Fibroblast of skin of abdomen (primary cell): ENCODE measurements around the gene EPHA5.

Experiments used
- DNase-seq: peaks from one replicate; pipeline ENCODE4 v3.0.0-alpha.2; 2013

EPHA5 gene

DNA sequence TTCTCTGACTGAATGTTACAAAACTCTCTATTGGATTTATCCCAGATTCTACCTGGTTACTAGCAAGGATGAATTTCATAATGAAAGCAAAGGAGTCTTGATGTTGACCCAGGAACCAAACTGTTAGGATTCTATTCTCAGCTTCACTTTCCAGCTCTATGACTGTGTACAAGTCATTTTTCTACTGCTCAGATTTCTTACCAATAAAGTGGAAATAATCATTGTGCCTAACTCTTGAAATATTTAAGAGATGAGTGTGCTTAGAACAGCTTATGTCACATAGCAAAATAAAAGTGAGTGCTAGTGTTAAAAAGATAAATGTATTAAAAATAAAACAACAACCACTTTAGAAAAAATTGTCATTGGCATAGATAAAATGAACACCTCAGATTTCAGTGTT is 45.6 kb downstream of the EPHA5 start:
- peak; percentile 9 for DNase-seq

DNA sequence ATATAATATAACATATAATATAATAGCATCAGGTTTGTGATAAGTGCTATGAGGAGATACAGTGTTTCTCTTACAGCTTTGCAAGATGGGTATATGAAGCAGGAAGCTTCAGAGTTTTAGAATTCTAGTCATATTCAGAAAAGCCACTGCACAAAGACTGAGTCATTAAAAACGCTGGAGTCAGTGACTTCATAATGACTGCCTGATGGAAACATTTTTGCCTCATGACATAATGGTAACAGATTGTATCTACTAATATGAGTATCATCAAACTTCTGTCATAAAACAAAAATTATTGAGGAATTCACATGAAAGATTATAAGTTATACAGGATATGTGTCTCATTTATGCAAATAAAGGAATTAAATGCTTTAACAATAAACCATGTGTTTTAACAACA is 46.8 kb downstream of the EPHA5 start:
- DNase-seq: peak; percentile 79

DNA sequence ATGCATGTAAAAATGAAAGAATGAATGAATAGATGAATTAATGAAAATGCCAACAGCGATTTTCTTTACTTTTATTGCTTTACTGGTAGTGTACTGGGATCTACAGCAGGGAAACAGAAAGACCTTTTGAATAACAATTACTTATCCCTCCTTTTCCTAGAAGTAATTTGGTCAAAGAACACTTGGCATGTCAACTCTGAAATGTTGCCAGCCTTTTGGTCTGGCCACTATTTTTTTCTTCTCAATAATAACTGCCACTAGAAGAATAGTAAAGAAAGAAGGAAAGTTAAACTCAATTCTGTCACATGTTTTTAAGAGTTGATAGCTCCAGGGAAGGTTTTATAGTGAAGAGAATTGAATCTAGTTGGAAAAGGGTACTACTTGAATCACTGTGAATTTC is 52.9 kb downstream of the EPHA5 start:
- no peak for DNase-seq

DNA sequence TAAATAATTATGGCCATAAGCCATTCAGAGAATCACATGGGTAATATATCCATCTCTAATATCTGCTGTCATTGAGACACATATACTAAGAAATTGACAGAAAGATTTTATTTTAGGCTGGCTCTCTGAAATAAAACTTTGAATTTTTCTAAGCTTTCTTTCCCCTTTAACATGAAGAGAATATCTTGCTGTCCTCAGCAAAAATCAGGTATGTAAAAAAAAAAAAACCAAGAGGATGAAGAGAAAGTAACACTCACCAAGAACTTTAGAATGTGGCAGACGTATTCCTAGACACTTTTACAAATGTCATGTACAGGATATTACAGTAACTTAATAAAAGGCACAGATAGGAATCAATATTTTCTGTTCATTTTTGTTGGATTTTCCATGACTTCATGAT is 65.8 kb downstream of the EPHA5 start:
- no peak for DNase-seq

DNA sequence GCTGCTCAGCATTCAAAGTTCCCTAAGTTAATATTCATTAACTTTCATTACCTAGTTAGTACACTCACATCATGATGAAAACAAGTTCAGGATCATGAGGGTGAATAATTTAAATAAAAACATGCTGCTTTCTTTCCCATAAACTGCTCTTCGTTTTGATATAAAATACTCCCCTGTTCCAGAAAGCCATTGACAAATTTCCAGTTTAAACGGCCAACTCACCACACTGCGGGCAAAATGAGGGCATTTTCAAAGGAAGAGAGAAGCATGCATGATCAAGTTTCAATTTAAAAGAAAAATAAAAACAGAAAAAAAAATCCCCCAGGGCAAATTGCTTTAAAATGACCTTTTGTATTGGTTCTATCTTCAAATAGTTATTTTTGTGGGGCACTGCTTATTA is 69.6 kb downstream of the EPHA5 start:
- DNase-seq: no peak

DNA sequence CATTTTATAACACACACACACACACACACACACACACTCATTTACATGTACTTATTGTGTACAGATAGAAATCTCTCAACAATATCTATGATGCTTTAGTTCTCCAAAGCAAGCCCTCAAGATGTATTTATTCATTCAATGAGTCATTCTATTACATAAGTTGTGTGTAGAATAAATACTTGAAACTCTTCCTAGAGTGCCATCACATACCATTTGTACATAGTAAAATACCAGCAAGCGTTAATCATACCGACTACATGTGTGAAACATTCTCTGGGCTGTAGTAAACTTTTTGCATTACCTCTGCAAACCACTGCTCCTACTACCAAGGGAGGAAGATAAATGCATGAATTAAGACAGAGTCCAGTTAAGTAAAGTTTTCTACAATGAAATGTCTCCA is 70.9 kb downstream of the EPHA5 start:
- peak; percentile 76 for DNase-seq

DNA sequence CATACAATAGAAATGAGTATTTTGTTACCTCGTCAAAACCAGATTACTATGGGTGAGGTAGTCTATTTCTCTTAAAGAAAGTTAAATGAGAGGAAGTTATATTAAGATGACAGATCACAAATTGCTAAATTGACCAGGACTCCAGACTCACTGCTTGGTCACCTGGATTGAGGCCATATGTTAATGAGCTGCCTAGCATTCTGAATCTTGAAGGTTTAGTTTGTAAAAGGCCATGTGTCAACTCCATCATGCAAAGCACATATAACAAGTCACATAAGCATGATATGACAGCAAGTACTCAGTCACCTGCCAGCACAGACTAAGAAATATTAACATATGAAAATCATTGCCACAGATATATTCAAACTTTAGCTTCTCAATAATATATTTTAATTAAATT is 72.6 kb downstream of the EPHA5 start:
- no peak for DNase-seq

DNA sequence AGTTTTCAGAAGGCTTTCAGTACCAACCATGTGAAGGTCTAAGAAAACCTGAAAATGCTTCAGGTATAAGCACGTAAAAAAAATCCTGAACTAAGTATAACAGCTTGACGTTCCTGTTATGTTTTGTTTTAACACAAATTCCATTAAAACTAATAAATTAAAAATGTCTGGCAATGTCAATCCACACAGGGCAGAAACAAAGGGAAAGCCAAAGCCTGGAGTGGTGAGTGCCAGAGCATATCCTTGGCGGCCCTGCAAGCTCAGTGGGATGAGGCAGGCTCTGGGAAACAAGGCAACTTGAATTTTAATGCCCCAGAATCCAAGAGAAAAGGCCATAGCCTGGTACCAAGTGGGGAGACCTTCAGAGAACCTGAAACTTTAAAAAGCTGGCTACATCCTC is 78.2 kb downstream of the EPHA5 start:
- no peak for DNase-seq

DNA sequence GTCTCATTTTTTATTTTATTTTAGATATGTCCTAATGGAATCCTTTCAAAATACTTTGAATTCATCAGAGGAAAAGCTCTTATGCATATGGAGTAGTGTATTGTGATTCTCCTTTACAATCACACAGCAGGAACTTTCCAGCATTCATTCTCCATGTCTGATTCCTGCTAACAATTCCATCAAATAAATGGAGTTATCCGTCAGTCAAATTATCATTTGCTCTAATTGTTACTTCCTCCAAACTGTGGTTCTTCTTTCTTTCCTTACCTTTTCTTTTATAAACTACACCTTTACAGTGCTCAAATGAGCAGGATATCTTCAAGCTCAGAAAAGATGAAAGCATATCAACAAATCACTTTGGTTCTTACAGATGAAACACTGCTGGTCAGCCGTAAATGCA is 80.4 kb downstream of the EPHA5 start:
- no peak for DNase-seq

DNA sequence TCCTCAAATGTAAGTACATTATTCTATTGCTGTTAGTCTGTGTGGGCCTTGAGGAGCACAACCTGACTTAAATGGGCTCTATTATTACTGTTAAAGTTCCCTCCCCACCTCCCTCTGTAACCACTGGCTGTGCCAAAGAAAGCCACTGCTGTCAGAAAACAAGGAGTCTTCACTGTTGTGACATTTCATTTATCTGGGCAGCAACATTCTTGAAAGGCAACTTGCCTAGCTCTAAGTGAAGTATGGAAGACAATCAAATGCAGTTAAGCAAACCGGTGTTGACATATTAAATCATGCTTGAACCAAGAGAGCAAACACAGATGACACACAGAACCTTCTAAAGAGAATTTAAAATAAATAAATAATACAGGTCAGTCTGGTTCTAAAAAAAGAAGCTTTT is 81.0 kb downstream of the EPHA5 start:
- no peak for DNase-seq

DNA sequence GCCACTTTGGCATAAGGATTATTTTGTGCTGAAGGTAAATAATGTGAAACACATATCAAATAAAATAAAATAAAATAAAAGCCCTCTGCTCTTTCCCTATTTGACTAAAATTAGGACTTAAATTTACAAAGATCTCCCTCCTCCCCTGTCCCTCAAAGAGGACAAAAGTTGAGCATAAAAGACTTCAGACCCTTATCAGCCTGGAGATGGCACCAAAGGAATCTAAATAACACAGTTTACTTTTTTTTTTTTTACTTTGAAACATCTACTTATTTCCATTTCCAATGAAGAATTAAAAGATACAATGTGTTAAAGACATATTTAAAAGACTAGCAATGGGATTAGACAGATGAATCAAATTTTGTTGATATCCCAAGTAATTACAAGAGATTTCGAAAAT is 89.7 kb downstream of the EPHA5 start:
- DNase-seq: peak; percentile 29

DNA sequence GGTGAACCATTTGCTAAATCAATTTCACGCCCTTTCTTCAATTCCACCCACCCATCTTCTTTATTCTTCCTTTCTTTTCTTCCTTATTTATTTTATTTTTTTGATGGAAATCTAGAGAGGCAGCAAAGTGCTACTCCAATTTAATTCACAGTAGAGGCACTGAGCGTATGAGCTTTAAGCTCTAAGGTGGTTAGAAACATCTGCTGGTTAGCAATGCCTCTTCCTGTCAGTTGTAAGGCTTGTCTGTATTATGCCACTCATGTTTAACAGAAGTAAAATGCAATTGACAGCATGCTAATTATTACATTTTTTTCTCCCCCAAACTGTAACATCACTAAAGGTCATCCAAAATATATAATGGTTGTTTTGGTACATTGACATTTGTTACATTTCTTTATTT is 103.8 kb downstream of the EPHA5 start:
- no peak for DNase-seq

DNA sequence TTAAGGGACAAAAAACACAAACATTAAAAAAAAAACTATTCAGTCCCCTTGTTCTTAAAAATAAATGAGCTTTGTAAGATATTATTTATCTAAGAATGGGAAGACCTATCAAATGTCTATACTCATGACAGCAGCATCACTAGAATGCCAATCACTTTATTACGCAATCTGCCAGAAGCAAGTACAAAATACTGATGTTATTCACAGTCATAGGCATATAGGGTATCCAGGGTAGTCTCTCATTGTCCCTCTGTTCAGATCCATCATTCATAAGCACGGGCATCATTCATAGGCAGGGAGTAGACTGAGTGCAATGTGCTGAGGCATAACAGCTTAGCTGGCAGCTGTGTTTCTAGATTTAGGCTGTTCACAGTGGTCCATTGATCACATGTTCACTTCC is 109.1 kb downstream of the EPHA5 start:
- DNase-seq: no peak

DNA sequence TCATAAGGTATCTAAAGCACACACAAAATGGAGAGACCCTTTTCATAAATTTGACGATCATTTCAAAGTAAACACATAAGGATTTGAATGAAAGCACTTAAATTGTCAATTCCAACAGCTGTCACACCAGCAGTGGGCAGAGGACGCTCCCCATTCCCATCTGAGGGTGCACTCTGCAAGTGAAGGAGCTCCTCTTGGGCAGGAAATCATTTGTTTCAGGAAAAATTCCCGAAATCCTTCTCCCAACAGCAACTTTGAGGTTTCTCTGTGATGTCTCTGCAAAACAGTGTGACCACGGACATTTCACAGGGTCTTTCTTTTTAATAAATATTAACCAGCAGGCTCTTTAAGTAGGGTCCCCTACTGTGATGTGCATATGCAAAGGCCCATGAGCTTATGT is 111.0 kb downstream of the EPHA5 start:
- DNase-seq: no peak

DNA sequence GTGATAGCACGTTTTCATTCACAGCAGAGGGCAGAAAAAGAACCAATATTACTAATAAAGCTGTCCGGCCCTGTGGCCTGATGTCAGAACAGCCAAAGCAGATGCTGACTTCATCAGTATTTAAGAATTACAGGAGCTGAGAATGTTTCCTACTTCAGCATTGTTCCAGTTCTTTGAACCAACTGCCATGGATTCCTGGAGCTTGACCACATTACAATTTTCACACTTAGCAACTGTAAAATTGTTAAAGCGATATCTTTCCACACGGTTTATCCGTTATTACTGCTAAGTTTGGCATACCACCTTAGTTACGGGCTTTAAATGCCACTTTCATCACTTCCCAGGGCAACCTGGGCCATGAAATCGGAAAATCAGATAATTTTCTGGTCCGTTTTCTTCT is 118.2 kb downstream of the EPHA5 start:
- DNase-seq: no peak

DNA sequence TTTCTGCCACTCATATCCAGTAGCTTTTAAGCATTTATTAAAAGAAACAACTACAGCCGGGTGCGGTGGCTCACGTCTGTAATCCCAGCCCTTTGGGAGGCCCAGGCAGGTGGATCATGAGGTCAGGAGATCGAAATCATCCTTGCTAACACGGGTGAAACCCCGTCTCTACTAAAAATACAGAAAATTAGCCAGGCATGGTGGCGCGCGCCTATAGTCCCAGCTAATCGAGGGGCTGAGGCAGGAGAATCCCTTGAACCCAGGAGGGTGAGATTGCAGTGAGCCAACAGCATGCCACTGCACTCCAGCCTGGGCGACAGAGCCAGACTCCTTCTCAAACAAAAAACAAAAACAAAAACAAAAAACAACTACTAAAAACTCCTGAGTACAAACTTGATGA is 119.8 kb downstream of the EPHA5 start:
- no peak for DNase-seq

DNA sequence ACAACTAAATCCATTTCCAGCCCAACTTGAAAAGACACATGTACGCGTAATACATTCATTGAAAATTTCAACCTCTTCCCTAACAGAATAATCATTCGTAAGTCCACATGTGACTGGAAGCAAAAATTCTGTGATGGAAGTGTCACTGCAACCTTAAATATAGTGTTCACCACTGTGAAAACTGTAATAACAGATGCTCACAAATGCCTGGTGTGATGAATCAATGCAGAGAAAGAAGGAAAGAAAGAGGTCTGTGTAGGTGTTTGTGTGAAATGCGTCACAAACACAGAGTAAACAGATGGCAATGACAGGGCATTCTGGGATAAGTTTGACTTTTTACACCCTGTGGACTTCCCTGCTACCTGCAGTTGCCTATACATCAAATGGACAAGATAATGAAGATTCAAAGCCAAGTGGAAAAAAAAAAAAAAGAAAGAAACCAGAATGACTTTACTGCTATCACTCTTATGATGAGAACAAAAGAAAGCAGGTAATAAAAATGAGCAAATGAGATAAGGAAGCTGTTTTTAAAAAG is 123.3 kb downstream of the EPHA5 start:
- no peak for DNase-seq

DNA sequence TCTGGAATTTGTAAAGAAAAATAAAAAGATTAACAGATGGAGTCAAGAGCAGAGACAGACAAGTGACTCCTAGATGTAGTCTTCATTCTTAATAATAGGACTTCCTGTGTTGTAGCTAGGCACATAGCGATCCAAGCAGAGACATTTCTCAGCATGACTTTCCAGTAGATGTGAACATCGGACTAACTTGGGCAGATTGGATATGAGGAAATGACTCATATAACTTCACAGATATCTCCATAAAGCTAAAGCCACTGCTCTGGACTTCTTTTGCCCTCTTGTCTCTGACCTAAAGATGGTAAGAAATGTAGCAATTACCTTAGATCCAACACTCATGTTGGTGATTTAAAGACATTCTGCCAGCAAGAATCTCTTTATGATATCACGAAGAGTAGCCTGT is 131.7 kb downstream of the EPHA5 start:
- DNase-seq: peak; percentile 6

DNA sequence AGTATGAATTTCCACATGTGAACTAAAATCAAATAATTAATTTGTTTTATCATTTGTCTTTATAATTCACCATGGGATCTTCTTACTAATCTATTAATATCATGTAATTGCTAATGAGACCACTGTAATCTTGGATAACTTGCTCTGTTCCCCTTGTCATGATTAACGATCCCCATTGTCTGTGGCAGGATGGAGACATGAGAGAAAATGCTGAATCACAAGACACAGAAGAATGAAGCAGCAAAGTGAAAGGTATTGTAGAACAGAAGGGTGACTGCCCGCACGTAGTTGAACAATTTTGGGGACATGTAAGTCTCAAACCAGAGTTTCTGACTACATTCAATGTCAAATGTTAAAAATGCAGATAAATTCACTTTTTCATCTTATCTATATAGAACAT is 135.2 kb downstream of the EPHA5 start:
- no peak for DNase-seq

DNA sequence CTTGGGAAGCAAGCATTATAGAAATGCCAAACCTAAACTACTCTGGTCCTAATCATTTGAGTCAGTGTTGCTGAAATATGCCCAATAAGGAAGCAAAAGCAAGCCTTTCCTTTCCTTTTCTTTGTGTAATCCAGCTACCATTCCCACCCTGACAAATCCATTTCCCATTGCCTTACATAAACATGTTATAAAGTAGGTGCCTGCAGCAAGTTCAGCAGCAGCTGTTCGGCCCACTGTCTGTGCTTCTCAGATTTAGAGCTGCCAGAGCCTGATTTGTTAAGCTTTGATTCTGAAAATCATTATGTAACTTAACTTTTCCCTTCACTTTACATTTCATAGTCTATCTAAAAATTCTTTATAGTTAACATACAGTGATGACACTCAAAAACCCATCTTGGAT is 148.6 kb downstream of the EPHA5 start:
- no peak for DNase-seq

DNA sequence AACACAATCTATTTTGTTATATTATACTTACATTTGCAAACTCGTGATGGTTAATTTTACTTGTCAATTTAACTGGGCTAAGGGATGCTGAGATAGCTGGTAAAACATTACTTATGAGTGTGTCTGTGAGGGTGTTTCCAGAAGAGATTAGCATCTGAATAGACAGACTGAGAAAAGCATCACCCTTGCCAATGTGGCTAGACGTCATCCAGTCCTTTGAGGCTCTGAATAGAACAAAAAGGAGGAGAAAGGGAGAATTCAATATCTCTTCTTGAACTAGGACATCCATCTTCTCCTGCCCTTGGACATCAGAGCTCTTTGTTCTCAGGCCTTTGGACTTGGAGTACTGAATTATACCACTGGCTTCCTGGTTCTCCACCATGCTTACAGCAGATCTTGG is 154.6 kb downstream of the EPHA5 start:
- DNase-seq: no peak

DNA sequence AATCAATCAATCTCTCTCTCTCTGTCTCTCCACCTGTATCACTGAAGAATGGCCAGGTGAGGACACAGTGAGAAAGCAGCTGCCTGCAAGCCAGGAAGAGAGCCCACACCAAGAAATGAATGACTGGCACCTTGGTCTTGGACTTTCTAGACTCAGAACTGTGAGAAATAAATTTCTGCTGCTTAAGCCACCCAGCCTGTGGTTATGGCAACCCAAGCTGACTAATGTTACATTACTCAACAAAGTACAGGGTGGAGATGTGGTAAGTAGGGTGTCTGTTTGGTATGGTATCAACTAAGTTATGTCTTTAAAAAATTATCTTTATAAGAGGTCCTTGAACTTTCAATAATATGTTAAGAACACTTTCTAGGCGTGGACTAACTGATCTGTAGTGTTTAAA is 159.3 kb downstream of the EPHA5 start:
- peak; percentile 69 for DNase-seq

DNA sequence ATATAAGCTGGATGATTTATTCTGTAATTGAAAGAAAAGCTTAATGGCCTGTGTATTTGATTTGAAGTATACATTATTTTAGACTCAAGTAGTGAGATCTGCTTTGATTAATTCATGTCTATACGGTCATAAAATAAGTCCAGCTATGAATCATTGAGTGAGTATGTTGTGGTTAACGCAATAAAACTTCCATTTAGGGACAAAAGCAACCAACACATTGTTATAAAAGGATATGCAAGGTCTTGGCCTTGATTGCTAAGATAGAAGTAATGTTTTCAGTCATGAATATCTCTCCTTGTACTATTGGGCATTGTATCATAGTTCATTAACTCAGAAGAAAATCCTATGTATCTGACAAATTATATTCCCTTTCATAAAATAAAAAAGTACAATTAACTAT is 162.1 kb downstream of the EPHA5 start:
- peak; percentile 95 for DNase-seq

DNA sequence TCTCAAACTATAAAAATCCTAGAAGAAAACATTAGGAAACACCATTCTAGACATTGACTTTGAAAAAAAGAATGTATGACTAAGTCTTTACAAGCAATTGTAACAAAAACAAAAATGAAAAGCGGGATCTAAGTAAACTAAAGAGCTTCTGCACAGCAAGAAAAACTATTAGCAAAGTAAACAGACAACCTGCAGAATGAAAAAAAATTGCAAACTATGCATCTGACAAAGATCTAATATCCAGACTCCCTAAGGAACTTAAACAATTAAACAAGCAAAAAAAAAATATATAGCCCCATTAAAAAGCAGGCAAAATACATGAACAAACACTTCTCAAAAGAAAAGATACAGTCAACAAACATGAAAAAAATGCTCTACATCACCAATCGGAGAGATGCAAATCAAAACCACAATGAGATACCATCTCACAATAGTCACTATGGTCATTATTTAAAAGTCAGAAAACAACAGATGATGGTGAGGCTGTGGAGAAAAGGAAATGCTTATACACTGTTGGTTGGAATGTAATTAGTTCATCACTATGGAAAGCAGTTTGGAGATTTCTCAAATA is 168.1 kb downstream of the EPHA5 start:
- DNase-seq: peak; percentile 82

DNA sequence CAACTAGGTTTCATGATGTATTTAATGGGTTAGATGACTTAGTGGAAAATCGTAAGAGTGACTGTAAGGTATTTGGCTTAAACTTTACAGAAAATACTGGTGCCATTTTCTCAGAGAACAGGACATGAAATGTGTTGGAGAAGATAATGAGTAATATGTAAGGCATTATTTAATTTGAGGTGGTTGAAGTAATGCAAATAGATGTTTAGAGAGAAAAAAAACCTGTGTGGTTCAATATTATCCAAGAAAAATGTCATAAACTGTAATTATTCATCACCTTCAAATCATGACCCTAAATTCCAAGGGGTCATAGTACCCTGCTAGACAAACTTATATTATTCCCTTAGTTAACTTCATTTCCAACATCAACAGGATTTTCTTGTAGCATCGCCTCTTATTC is 171.7 kb downstream of the EPHA5 start:
- no peak for DNase-seq
